ENCODE data around the gene PTPRN2.

DNA sequence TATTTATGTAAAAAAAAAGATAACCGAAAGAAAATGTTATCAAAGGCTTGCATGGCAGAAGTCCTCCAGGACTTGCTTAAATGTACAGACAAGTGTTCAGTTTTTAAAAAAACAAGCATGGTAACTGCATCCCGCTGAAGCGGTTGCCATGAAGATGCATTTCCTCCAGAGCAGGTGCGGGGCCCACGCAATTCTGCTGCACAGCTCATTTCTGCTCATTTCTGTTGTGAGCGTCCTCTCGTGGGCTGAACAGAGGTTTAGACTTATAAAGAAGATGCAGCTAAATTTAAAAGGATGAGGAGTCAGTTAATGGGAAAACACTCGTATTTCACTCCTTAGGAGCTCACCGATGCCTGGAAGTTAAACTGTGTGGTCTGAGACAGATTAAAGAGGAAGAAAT, 1003.2 kb downstream of the PTPRN2 start:
- TF ChIP-seq ZZZ3 (IDR thresholded peaks at IDR 0.05) (no peak), JUND (IDR thresholded peaks at IDR 0.05; ENCODE audit: borderline replicate concordance, low read depth, low read length) (no peak), JUND (tag; IDR thresholded peaks at IDR 0.05; ENCODE audit: borderline replicate concordance, low read depth, low read length) (no peak), TARDBP (IDR thresholded peaks at IDR 0.05) (no peak)
- TF ChIP-seq, protein P1, sequence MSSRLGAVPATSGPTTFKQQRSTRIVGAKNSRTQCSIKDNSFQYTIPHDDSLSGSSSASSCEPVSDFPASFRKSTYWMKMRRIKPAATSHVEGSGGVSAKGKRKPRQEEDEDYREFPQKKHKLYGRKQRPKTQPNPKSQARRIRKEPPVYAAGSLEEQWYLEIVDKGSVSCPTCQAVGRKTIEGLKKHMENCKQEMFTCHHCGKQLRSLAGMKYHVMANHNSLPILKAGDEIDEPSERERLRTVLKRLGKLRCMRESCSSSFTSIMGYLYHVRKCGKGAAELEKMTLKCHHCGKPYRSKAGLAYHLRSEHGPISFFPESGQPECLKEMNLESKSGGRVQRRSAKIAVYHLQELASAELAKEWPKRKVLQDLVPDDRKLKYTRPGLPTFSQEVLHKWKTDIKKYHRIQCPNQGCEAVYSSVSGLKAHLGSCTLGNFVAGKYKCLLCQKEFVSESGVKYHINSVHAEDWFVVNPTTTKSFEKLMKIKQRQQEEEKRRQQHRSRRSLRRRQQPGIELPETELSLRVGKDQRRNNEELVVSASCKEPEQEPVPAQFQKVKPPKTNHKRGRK (tag; IDR thresholded peaks at IDR 0.05), result no peak
- TF ChIP-seq, protein P2, sequence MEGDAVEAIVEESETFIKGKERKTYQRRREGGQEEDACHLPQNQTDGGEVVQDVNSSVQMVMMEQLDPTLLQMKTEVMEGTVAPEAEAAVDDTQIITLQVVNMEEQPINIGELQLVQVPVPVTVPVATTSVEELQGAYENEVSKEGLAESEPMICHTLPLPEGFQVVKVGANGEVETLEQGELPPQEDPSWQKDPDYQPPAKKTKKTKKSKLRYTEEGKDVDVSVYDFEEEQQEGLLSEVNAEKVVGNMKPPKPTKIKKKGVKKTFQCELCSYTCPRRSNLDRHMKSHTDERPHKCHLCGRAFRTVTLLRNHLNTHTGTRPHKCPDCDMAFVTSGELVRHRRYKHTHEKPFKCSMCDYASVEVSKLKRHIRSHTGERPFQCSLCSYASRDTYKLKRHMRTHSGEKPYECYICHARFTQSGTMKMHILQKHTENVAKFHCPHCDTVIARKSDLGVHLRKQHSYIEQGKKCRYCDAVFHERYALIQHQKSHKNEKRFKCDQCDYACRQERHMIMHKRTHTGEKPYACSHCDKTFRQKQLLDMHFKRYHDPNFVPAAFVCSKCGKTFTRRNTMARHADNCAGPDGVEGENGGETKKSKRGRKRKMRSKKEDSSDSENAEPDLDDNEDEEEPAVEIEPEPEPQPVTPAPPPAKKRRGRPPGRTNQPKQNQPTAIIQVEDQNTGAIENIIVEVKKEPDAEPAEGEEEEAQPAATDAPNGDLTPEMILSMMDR (IDR thresholded peaks at IDR 0.05 in 2 of 3, conservative IDR thresholded peaks at IDR 0.05 in 1 of 3; ENCODE audit: insufficient read depth in 2 of 3, low read depth in 1 of 3, low read length in 3 of 3), result no peak
